Trophoblast cell (in vitro differentiated cells and primary cell): ENCODE measurements around the gene SAE1.

Experiments
- DNase-seq, 2 donors: peaks; one replicate each; pipeline ENCODE4 v3.0.0-alpha.2; 2016
- H2AFZ ChIP-seq: 2 replicates; pipeline ENCODE4 v1.6.1; 2013; ENCODE audit warnings: low read length, moderate library complexity, mild to moderate bottlenecking; ENCODE audit not compliant: insufficient read depth, poor library complexity
- H2AK5ac ChIP-seq: 2 replicates; pipeline ENCODE4 v1.6.1; 2013; ENCODE audit warnings: mild to moderate bottlenecking, low read length
- H2BK120ac ChIP-seq: 2 replicates; pipeline ENCODE4 v1.6.1; 2013; ENCODE audit warnings: low read length, mild to moderate bottlenecking, moderate library complexity; ENCODE audit not compliant: insufficient read depth, poor library complexity
- H2BK12ac ChIP-seq: 2 replicates; pipeline ENCODE4 v1.6.1; 2013; ENCODE audit warnings: mild to moderate bottlenecking, low read length, moderate library complexity
- H2BK5ac ChIP-seq: 2 replicates; pipeline ENCODE4 v1.6.1; 2013; ENCODE audit warnings: low read length, low read depth, moderate library complexity, mild to moderate bottlenecking; ENCODE audit not compliant: poor library complexity
- H3K14ac ChIP-seq: 2 replicates; pipeline ENCODE4 v1.6.1; 2013; ENCODE audit warnings: mild to moderate bottlenecking, low read length
- H3K18ac ChIP-seq: 2 replicates; pipeline ENCODE4 v1.6.1; 2013; ENCODE audit warnings: mild to moderate bottlenecking, low read length
- H3K23ac ChIP-seq: 2 replicates; pipeline ENCODE4 v1.6.1; 2013; ENCODE audit warnings: low read length
- H3K27ac ChIP-seq: 2 replicates; pipeline ENCODE4 v1.5.1; 2013; ENCODE audit warnings: low read depth, mild to moderate bottlenecking, inconsistent platforms, low read length, moderate library complexity
- H3K27me3 ChIP-seq: 2 replicates; pipeline ENCODE4 v1.6.1; 2013; ENCODE audit warnings: inconsistent platforms, mild to moderate bottlenecking, low read length, moderate library complexity; ENCODE audit not compliant: insufficient read depth
- H3K36me3 ChIP-seq, 2 experiments: 1 replicate in 1 of 2; 2 replicates in 1 of 2; pipeline ENCODE4 v1.6.1; 2013; ENCODE audit warnings: low read length in 2 of 2, mild to moderate bottlenecking in 2 of 2, moderate library complexity in 1 of 2; ENCODE audit not compliant: insufficient read depth in 2 of 2, control insufficient read depth in 1 of 2
- H3K4ac ChIP-seq: 2 replicates; pipeline ENCODE4 v1.6.1; 2013; ENCODE audit warnings: low read depth, mild to moderate bottlenecking, low read length, moderate library complexity
- H3K4me1 ChIP-seq, 2 experiments: 1 replicate in 1 of 2; 2 replicates in 1 of 2; pipeline ENCODE4 v1.6.1; 2013; ENCODE audit warnings: low read length in 2 of 2, mild to moderate bottlenecking in 2 of 2, moderate library complexity in 1 of 2; ENCODE audit not compliant: insufficient read depth in 2 of 2, control insufficient read depth in 1 of 2
- H3K4me2 ChIP-seq: 2 replicates; pipeline ENCODE4 v1.6.1; 2013; ENCODE audit warnings: inconsistent platforms, mild to moderate bottlenecking, low read length, moderate library complexity
- H3K4me3 ChIP-seq: 2 replicates; pipeline ENCODE4 v1.5.1; 2013; ENCODE audit warnings: mild to moderate bottlenecking, low read depth, low read length, inconsistent platforms
- H3K79me1 ChIP-seq: one replicate; pipeline ENCODE4 v1.6.1; 2013; ENCODE audit warnings: low read length
- H3K79me2 ChIP-seq: 2 replicates; pipeline ENCODE4 v1.6.1; 2013; ENCODE audit warnings: low read length, mild to moderate bottlenecking; ENCODE audit not compliant: control insufficient read depth, insufficient read depth, poor library complexity
- H3K9ac ChIP-seq: 2 replicates; pipeline ENCODE4 v1.6.1; 2013; ENCODE audit warnings: mild to moderate bottlenecking, low read length
- H3K9me3 ChIP-seq: 2 replicates; pipeline ENCODE4 v1.6.1; 2013; ENCODE audit warnings: low read depth, mild to moderate bottlenecking, control low read depth, inconsistent platforms, low read length; ENCODE audit not compliant: insufficient read depth
- H4K12ac ChIP-seq: 2 replicates; pipeline ENCODE4 v1.6.1; 2013; ENCODE audit warnings: low read depth, mild to moderate bottlenecking, low read length, moderate library complexity
- H4K8ac ChIP-seq: 2 replicates; pipeline ENCODE4 v1.6.1; 2013; ENCODE audit warnings: low read depth, mild to moderate bottlenecking, low read length, moderate library complexity
- H4K91ac ChIP-seq: one replicate; pipeline ENCODE4 v1.6.1; 2013; ENCODE audit warnings: low read depth, mild to moderate bottlenecking, low read length, moderate library complexity
- WGBS: extraction: QIAGEN DNeasy Blood & Tissue Kit; methylation state at CpG from one replicate; pipeline ENCODE4 v1.1.7; 2013; ENCODE audit warnings: missing lambda C conversion rate; ENCODE audit not compliant: insufficient read length, insufficient coverage; ENCODE audit errors: extremely low coverage; 5-methylcytosine and 5-hydroxymethylcytosine counted together

The SAE1 gene

GRCh38 chr19:47157431-47158321 lies 27.0 kb downstream of the SAE1 start:
- Histone ChIP-seq H3K27me3 (no peaks in the 10 kb centered on the region), H4K8ac (peak overlapping the region; percentile 67), H3K18ac (peak overlapping the region; percentile 21), H3K79me2 (peaks cover 6% of the 10 kb centered on the region), H2BK5ac (peak overlapping the region; percentile 80), H3K36me3 (peaks cover 24% of the 10 kb centered on the region in 2 experiments), H3K4ac (no peak overlapping the region), H3K4me2 (peak overlapping the region; percentile 49), H3K9me3 (no peaks in the 10 kb centered on the region), H2BK12ac (peak overlapping the region; percentile 55), H3K4me3 (no peak overlapping the region), H3K27ac (peak overlapping the region; percentile 91), H2BK120ac (peak overlapping the region; percentile 67), H3K14ac (peak overlapping the region; percentile 33), H3K9ac (no peak overlapping the region), H3K4me1 (peaks cover 16 to 25% of the 10 kb centered on the region in 2 experiments), H2AK5ac (peak overlapping the region; percentile 25), H2AFZ (no peak overlapping the region), H3K79me1 (peaks cover 22% of the 10 kb centered on the region), H4K12ac (no peak overlapping the region), H3K23ac (no peak overlapping the region), H4K91ac (peak overlapping the region; percentile 87)
- peak; percentile 83 to 90 for DNase-seq
- no CpG with 5 or more reads among the region's 10 CpGs for WGBS

DNA sequence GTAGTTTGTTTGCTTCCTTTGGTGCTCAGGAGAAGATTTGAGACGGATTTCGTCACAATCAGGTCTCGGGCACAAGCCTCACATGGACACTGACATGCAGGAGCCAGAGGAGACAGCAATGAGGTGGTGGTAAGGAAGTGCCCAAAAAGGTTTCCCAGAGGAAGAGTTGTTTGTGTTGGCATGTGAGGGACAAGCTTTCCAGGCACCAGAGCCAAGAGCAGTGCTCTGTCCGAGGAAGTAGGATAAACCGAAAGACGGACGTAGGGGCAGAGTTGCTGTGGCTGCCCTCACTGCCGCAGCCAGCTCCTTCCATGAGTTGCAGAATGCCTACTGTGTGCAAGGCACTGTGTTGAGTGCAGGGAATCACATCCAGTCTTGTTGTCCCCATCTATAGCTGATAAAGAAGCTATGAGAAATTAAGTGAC lies 27.7 kb downstream of the SAE1 start:
- no peaks in the 10 kb centered on the region for H3K9me3 ChIP-seq
- H3K79me1 ChIP-seq, result peaks cover 19% of the 10 kb centered on the region
- WGBS, result no CpG with 5 or more reads among the region's 8 CpGs
- peak overlapping the region; percentile 80 for H2BK5ac ChIP-seq
- no peak overlapping the region for H3K9ac ChIP-seq
- H3K36me3 ChIP-seq, result peaks cover 24% of the 10 kb centered on the region in 2 experiments
- peak overlapping the region; percentile 87 for H4K91ac ChIP-seq
- peak overlapping the region; percentile 67 for H4K8ac ChIP-seq
- peak overlapping the region; percentile 56 for H3K18ac ChIP-seq
- peak overlapping the region; percentile 67 for H2BK120ac ChIP-seq
- peak overlapping the region; percentile 87 for H2BK12ac ChIP-seq
- peak overlapping the region; percentile 25 for H2AK5ac ChIP-seq
- peak overlapping the region; percentile 91 for H3K27ac ChIP-seq
- H3K23ac ChIP-seq, result no peak overlapping the region
- peak overlapping the region; percentile 49 for H3K4me2 ChIP-seq
- no peaks in the 10 kb centered on the region for H3K27me3 ChIP-seq
- H4K12ac ChIP-seq, result peak overlapping the region; percentile 36
- peaks cover 6% of the 10 kb centered on the region for H3K79me2 ChIP-seq
- DNase-seq, result no peak
- H3K4me1 ChIP-seq, result peaks cover 16 to 25% of the 10 kb centered on the region in 2 experiments
- H3K4ac ChIP-seq, result peak overlapping the region; percentile 43
- no peak overlapping the region for H3K4me3 ChIP-seq
- H3K14ac ChIP-seq, result peak overlapping the region; percentile 78
- H2AFZ ChIP-seq, result peak overlapping the region; percentile 8

- H4K12ac ChIP-seq, result no peak overlapping the region
- no peak overlapping the region for H3K9ac ChIP-seq
- H4K8ac ChIP-seq, result no peak overlapping the region
- no peak overlapping the region for H2BK120ac ChIP-seq
- H2BK5ac ChIP-seq, result no peak overlapping the region
- H3K27ac ChIP-seq, result peak overlapping the region; percentile 91
- no peak overlapping the region for H3K4me2 ChIP-seq
- H2AK5ac ChIP-seq, result no peak overlapping the region
- no peak overlapping the region for H2BK12ac ChIP-seq
- peak overlapping the region; percentile 78 for H3K14ac ChIP-seq
- no peaks in the 10 kb centered on the region for H3K27me3 ChIP-seq
- H3K4ac ChIP-seq, result peak overlapping the region; percentile 43
- no peaks in the 10 kb centered on the region for H3K9me3 ChIP-seq
- no peak overlapping the region for H3K18ac ChIP-seq
- no peak overlapping the region for H2AFZ ChIP-seq
- H3K23ac ChIP-seq, result no peak overlapping the region
- peaks cover 19% of the 10 kb centered on the region for H3K79me1 ChIP-seq
- H3K4me3 ChIP-seq, result no peak overlapping the region
- H3K4me1 ChIP-seq, result peaks cover 16 to 25% of the 10 kb centered on the region in 2 experiments
- WGBS, result no CpG with 5 or more reads among the region's 7 CpGs
- peak overlapping the region; percentile 87 for H4K91ac ChIP-seq
- peak in 1 of 2 donors; percentile 17 for DNase-seq
- peaks cover 6% of the 10 kb centered on the region for H3K79me2 ChIP-seq
- H3K36me3 ChIP-seq, result peaks cover 25% of the 10 kb centered on the region in 2 experiments
These were observed 28.4 kb downstream of the SAE1 start for GRCh38 chr19:47158879-47159503.

GRCh38 chr19:47161876-47162489 lies 31.3 kb downstream of the SAE1 start:
- peak in 1 of 2 donors; percentile 61 for DNase-seq
- Histone ChIP-seq H3K79me2 (peaks cover 6% of the 10 kb centered on the region), H4K8ac (no peak overlapping the region), H3K9ac (no peak overlapping the region), H3K4me1 (peaks cover 10 to 22% of the 10 kb centered on the region in 2 experiments), H2BK12ac (no peak overlapping the region), H3K27me3 (no peaks in the 10 kb centered on the region), H3K18ac (no peak overlapping the region), H3K4me3 (no peak overlapping the region), H2AK5ac (no peak overlapping the region), H3K23ac (no peak overlapping the region), H3K14ac (no peak overlapping the region), H3K9me3 (peaks cover 2% of the 10 kb centered on the region), H3K79me1 (peaks cover 16% of the 10 kb centered on the region), H2BK5ac (no peak overlapping the region), H3K36me3 (peaks cover 16 to 19% of the 10 kb centered on the region in 2 experiments), H3K27ac (no peak overlapping the region), H2AFZ (no peak overlapping the region), H3K4me2 (no peak overlapping the region), H4K91ac (no peak overlapping the region), H3K4ac (no peak overlapping the region), H4K12ac (no peak overlapping the region), H2BK120ac (no peak overlapping the region)
- no CpG with 5 or more reads among the region's 3 CpGs for WGBS
